ENCODE data around the gene CADM2.

- TF ChIP-seq, protein P1, sequence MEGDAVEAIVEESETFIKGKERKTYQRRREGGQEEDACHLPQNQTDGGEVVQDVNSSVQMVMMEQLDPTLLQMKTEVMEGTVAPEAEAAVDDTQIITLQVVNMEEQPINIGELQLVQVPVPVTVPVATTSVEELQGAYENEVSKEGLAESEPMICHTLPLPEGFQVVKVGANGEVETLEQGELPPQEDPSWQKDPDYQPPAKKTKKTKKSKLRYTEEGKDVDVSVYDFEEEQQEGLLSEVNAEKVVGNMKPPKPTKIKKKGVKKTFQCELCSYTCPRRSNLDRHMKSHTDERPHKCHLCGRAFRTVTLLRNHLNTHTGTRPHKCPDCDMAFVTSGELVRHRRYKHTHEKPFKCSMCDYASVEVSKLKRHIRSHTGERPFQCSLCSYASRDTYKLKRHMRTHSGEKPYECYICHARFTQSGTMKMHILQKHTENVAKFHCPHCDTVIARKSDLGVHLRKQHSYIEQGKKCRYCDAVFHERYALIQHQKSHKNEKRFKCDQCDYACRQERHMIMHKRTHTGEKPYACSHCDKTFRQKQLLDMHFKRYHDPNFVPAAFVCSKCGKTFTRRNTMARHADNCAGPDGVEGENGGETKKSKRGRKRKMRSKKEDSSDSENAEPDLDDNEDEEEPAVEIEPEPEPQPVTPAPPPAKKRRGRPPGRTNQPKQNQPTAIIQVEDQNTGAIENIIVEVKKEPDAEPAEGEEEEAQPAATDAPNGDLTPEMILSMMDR (conservative IDR thresholded peaks at IDR 0.05): peak; percentile 39
- no peak for TF ChIP-seq ZFX (IDR thresholded peaks at IDR 0.05)
Observed at GRCh38 chr3:84943379-84943778, 15.4 kb upstream of the CADM2 start.
